IPS DF 19.7 (cell line): ENCODE data around the gene RD3L.

Source experiments
- DNase-seq: peaks from one replicate; pipeline ENCODE4 v3.0.0-alpha.2; 2013; ENCODE audit warnings: low read depth, low spot score

The RD3L gene

GRCh38 chr14:103896578-103896977 lies 45.8 kb downstream of the RD3L start:
- no peak for DNase-seq

- no peak for DNase-seq
These were observed 47.6 kb downstream of the RD3L start for GRCh38 chr14:103894723-103895059.

- DNase-seq: no peak
These were observed 48.2 kb downstream of the RD3L start for GRCh38 chr14:103894034-103894722.

GRCh38 chr14:103892247-103892646 lies 50.1 kb downstream of the RD3L start:
- DNase-seq: no peak

- DNase-seq: no peak
These were observed 50.6 kb downstream of the RD3L start for GRCh38 chr14:103891667-103892215.

- DNase-seq: no peak
These were observed 51.3 kb downstream of the RD3L start for GRCh38 chr14:103890821-103891666.
